HG03280 (cell line): ENCODE data around the gene NCKAP1.
"Not testable (repeated sequence)": the region's sequence is repeated elsewhere in the genome, so short reads cannot be mapped to it uniquely, and the experiment has no call there.

Experiments
- ATAC-seq: cut with Tn5 transposase; IDR thresholded peaks from one replicate; pipeline ENCODE4 v1.9.1; 2021; ENCODE audit warnings: mild to moderate bottlenecking, moderate library complexity; ENCODE audit not compliant: unreplicated experiment

The NCKAP1 gene

DNA sequence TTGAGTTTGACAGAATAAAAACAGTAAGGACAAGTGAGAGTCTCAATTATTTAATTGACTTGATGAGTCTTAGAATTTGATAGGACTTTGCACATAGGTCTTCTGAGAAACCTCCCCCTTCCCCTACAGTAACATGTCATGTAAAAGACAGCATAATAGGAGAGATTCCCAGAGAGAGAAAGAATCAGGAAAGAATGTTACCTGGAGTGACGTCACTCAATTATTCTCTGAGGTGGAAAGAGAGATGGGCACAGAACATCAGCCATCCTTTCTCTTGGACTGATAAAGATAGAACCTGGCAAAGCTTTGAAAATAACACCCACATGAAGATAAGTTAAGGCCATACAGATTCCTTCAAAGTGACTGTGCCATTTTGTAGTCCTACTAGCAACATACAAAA lies 152.5 kb downstream of the NCKAP1 start:
- no peak for ATAC-seq

DNA sequence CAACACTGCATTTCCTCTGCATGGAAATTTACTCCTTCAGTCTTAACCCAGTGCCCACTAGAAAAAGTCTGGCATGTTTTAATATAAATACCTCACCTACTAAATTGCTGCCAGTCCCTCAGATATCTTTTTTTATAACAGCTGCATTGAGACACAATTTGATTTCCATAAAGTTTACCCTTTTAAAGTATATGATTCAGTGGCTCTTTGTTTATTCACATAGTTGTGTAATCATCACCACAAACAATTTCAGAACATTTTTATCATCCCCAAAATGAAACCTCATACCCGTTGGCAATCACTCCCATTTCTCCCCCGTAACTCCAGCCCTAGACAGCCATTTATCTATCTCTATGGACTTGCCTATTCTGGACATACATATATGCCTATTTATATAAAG lies 154.8 kb downstream of the NCKAP1 start:
- ATAC-seq, result no peak

DNA sequence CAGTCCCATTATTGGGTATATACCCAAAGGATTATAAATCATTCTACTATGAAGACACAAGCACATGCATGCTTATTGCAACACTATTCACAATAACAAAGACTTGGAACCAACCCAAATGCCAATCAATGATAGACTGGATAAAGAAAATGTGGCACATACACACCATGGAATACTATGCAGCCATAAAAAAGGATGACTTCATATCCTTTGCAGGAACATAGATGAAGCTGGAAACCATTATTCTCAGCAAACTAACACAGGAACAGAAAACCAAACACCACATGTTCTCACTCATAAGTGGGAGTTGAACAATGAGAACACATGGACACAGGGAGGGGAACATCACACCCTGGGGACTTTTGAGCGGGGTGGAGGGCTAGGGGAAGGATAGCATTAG lies 158.2 kb downstream of the NCKAP1 start:
- ATAC-seq, result not testable (repeated sequence)

DNA sequence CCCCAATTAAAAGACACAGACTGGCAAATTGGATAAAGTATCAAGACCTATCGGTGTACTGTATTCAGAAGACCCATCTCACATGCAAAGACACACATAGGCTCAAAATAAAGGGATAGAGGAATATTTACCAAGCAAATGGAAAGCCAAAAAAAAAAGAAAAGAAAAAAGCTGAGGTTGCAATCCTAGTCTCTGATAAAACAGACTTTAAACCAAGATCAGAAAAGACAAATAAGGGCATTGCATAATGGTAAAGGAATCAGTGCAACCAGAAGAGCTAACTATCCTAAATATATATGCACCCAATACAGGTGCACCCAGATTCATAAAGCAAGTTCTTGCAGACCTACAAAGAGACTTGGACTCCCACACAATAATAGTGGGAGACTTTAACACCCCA lies 161.6 kb downstream of the NCKAP1 start:
- not testable (repeated sequence) for ATAC-seq

DNA sequence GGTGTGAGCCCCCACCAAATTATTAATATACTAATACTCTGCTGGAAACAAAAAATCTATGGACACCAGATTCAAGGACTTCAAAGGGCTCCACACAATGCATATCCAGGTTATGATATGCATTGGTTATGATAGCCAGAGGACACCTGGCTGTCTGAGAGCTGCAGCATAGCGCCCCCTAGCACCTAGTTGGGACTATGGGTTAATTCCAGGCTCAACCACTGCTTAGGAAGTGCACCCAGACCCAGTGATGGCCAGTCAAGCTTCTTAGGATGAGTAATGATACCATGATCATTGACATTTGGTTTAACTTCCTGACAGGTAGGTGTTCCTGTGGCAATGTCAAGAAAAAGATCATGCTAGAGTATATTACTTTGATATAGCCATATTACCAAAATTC lies 168.0 kb downstream of the NCKAP1 start:
- ATAC-seq, result no peak

DNA sequence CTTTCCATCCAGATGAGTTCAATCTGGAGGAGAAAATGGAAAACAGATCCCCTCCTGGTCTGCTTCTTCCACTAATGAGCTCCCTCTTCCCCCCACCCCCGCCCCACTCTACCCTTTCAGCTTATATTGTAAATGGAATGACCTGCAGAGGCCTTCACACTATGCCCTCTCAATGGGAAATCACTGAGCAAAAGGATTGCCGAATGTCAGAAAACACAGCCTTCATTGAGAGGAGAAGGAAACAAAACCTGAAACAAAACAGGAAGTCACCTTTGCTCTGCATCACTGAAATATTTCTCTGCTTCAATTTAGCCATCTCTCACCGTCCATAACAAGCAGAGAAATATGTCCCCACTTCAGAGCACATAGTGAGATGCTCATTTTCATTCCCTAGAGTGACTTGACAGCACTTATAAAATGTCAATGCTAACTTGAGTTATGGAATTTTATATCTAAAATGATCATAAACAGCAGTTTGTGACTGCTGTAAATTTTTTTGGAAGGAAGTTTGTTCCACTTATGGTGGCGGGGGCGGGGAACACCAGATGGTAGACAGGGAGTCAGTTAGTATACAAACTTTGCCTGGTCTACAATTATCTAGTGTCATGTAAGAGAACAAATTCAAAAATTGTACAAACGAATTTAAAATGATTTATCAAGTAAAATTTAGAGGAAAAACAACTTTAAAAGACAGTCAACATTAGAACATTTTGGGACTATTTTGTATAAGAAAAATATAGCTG lies 170.0 kb downstream of the NCKAP1 start:
- no peak for ATAC-seq

DNA sequence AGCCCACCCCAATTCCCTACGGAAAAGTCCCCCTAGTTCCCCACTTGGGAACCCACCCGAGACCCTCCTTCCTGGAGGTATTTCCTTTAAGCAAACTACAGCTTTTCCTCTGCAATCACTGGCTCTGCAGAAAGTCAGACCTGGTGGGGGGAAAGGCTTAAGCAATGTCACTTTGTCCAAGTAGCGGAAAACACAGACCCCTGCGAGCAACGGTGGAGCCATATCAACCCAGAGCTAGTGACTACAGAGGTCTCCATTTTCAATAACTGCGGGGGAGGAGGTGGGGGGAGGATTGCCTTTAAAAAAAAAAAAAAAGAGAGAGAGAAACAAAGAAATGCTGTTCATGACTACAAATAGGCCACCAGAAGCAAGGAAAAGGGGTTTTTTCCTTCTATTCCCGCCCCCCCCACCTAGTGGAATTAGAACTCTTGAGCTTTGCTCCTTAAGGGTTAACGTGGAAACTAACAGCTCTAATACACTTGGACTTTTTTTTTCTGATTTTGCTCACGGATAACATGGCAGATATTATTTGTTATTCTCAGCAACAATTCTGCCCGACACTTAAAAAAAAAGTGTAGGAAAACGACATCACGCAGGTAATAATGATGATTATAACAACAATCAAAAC lies 170.7 kb downstream of the NCKAP1 start:
- ATAC-seq, result no peak

DNA sequence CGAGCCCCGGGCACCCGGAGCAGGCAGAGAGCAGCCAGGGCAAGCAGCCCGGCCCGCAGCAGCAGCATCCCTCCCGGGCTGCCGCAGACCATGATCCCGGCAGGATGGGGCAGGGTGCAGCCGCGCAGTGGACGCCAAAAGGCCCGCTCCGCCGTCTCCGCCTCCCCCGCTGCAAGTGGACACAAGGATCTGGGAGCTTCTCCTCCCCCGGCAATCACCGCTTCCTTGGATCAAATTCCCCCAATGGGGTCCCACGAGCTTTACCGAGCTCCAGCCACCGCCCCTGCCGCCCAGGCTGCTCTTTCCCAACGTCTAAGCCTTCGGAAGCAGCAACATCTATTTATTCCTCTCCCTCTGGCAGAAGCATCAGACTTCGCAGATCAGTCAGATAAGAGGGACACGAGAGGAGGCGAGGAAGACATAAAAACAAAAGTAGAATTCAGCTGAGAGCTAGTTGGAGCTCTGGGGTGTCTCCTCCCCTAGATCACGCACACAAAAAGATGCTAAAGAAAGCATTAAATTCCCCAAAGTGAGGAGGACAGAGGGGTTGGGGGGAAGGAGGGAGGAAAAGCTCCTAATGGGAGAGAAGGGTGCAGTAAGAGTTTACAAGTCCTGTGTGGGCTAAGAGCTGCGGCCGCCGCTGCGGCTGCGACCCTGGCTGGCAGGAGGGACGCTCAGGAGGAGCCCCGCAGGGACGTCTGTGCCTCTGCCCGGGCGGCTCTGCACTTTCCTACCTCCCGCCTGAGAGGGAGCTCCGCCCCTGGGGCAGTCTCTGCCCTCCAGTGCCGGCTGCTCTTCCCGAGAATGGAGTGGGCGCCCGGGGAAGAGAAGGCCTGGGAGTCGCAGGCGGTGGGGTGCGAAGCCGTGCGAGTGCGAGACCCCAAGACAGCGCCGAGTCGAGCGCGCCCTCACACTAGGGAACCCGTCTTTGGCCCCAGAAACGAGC lies 171.5 kb downstream of the NCKAP1 start, which contains the start of gene FRZB:
Gene FRZB, minus strand, starts transcription at position 177 of the 946 bp plus-strand sequence. Its CDS starts 85 bp downstream, at position 92.
- ATAC-seq, result no peak

DNA sequence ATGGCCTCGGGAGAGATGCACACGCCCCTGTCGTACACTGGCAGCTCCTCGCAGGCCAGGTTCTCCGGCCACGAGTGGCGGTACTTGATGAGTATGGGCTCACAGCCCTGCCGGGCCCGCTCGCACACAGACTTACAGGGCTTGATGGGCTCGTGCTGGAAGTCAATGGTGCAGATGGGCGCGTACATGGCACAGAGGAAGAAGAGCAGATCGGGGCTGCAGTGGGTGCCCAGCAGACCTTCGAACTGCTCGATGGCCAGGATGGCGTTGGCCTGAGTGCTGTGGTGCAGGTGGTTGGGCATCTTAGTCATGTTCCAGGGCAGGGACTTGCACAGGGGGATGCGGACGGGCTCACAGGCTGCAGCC lies 172.2 kb downstream of the NCKAP1 start:
- ATAC-seq, result no peak

DNA sequence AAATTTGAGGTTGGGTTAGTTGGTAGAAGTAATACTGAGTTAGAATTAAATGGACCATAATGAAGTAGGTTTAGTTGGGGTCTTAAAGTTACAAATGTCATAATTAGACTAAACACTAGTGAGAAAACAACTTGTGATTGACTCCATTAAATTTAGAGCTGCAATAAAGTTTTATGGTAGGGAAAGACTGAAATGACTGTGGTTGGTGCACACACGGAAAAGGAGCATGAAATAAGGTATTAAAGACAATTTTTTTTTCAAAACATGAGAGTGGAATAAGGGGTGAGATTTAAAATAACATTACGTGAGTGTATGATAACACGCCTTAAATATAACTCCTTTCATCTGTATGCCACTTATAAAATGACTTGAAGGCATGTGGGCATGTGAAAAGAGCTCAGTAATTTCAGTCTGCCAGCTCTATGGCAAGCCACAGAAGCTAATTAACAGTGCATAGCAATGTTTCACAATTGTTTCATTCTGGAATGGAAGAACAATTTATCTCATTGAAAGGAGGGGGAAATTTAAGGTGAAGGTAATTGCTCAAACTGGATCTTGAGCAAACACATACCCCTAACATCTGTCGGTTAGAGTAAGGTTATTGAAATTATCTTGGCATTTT lies 173.2 kb downstream of the NCKAP1 start:
- no peak for ATAC-seq

DNA sequence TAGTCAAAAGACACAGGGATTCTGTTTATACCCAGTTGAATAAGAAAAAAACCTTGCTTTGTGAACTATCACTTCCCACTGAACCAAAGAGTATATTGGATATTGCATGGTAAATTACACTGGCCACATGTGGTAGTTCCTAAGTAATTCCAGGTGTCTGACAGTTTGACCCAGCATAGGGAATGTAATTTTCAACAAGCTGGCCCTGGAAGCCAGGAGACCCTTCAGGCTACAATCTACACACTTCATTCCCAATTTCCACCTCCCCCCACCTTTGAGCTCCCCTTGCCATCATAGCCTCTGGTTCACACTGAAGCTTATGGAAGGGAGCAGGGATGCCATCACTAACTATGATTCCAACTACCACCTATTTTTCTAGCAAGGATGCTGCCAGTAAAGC lies 174.6 kb downstream of the NCKAP1 start:
- ATAC-seq, result no peak

DNA sequence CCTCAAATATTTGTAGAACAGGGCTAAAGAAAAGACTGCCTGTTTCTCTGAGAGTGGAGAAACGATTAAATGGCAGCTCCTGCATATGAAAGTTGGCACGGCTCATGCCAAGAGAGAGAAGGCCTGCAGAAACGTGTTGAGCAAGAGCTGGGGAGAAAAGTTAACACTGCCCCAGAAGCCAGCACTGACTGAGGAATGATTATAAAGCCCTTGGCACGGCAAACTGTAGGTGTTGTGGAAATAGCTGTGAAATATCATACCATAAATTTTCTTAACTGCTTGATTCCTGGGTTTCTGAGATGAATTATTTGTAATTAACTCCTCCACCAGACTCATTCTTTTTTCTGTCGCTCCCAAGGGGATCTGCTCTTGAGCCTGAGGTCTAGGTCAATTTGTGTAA lies 176.2 kb downstream of the NCKAP1 start:
- no peak for ATAC-seq

DNA sequence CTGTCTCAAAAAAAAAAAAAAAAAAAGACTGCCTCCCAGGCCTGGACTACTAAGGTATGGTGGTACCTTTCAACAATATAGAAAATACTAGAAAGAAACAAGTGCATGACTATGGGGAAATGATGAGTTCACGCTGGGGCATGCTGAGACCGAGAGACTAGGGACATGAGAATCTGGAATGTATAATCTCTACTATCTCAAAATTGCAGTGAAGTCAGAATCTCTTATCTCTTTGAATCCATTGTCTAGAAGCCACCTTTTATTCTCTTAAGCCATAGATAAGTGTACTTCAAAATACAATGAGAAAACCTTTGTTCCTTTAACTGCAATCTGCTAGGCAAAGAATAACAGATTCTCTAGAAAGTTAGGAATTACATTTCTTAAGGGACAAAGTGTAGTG lies 177.4 kb downstream of the NCKAP1 start:
- ATAC-seq, result no peak
